GM19025 (cell line): ENCODE data around the gene TTYH1.
A peak's percentile ranks its signal among the peaks of the same experiment; 100 is the strongest.
"Not testable (repeated sequence)": the region's sequence is repeated elsewhere in the genome, so short reads cannot be mapped to it uniquely, and the experiment has no call there.

Source experiments
- ATAC-seq: cut with Tn5 transposase; IDR thresholded peaks from one replicate; pipeline ENCODE4 v1.9.1; 2021; ENCODE audit warnings: mild to moderate bottlenecking, low read depth, moderate library complexity; ENCODE audit not compliant: unreplicated experiment

Gene TTYH1

DNA sequence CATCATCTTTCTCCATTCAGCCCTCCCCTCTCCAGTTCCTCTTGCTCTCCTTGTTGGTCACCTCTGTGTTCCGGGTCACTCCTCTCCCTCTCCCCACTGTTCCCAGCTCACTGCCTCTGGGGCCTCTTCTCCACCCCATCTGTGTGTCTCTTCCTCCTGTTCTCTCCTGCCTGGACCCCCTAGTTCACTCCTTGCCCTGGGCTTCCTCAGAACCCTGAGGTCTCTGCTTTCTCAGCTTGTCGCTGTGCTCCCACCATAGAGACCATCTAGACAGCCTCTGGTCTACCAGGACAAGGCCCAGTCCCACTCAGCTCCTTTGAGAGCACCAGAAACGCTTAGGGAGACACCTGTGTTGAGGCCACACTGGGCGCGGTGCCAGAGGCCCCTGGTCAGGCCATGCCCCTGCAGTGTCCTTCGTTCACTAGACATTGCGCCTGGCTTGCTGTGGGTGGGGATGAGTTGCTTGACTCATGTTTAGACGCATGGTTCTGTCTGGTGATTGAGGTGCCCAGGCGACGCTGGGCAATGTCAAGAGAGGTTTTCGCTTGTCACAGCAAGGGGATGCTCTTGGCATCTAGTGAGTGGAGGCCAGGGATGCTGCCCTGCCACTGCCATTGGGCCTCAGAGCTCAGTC is 43.5 kb downstream of the TTYH1 start:
- no peak for ATAC-seq

DNA sequence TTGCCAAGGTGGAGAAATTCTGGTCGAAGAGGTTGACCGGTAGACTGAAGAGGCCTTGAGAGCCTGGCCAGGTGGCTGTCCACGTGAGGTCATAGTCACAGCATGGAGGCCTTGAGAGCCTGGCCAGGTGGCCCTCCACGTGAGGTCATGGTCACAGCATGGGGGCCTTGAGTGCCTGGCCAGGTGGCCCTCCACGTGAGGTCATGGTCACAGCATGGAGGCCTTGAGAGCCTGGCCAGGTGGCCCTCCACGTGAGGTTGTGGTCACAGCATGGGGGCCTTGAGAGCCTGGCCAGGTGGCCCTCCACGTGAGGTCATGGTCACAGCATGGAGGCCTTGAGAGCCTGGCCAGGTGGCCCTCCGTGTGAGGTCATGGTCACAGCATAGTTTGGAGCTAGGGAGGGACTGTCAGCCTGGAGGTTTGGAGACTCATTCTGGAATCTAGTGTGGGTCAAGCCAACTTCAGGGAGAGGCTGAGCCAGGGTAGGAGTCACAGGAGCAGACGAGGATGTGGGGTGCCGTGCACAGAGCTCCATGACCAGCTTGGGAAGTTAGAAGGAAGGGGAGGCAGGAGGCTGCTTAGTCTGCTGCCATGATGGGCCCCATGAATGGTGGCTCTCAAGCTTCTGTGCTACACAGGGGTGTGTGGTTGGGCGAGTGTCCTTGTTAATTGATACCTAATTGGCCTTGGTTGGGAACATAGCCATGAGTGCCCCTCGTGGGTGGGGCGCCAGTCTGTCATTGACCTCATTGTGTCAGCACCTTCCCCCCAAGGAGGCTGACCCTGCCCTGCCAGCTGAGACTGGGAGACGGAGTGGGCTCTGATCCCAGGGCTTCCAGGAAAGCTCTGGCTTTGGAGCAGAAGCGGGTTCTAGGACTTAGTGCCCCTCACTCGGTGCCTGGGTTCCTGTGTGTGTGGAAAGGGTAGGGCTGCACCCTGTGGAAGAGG is 44.3 kb downstream of the TTYH1 start:
- ATAC-seq, result no peak

DNA sequence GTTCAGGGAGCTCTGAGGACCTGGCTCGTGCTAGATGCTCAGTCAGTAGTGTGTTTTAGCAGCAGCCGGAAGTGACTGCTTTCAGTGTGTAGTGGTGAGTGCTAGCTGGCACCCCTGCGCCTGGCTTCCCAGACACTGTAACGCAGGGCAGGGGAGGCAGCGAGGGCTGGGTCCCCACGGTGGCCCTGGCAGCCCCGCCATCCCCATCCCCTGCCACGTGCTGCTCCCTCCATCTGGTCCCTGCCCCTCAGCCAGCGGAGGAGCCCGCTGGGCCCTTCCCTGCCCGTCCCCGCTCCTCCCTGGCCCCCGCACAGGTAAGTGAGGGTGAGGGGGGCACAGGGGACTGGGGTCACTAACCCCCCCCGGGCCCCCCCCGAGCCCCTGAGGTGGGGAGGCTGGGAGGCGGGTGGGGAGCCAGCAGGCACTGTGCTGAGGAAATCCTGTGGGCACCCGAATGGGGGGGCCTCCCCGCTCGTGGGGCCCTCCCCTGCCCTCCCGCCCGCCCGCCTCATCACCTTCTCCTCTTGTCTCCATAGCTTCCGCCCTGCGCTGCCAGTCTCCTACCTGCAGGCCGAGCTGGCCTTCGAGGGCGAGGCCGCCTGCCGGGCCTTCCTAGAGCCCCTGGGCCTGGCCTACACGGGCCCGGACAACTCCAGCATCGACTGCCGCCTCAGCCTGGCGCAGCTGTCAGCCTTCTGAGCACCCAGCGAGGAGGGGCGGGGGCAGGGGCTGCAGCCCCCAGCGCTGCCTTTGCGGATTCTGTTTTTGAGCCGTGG is 45.2 kb downstream of the TTYH1 start:
- no peak for ATAC-seq

DNA sequence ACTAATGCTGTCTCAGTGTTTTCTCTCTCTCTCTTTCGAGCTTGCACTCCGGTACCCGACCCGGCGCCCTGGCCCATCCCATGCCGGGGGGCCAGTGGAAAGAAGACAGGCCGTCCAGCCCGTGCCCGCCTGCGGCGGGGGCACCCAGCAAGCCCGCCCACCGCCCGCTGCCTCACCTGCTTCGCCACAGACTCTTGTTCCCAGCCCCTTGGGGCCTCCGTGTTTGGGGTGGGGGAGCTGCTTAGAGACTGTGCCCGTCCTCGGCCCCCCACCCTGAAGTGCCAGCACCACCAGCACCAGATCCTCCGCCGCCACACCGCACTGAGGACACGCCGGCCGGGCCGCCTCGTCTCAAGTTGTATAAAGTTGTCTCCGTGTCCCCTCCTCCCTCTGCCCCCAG is 45.9 kb downstream of the TTYH1 start:
- no peak for ATAC-seq

DNA sequence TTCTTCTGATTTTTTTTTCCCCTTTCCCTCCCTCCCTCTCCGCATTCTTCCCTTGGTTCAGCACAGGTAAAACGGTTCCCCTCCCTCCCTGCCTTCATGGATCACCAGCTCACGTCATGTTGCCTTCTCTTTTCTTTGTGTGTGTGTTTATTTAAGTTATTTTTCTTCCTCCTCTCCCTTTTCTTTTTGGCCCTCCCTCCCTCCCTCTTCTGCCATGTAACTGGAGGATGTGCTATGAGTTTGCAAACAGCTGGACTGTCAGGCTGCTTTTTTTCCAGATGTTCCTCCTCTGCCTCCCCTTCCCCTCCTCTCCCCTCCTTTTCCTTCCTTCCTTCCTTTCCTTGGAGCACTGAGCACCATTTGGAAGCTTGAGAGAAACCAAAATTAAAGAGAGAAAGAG is 46.3 kb downstream of the TTYH1 start:
- ATAC-seq, result no peak

DNA sequence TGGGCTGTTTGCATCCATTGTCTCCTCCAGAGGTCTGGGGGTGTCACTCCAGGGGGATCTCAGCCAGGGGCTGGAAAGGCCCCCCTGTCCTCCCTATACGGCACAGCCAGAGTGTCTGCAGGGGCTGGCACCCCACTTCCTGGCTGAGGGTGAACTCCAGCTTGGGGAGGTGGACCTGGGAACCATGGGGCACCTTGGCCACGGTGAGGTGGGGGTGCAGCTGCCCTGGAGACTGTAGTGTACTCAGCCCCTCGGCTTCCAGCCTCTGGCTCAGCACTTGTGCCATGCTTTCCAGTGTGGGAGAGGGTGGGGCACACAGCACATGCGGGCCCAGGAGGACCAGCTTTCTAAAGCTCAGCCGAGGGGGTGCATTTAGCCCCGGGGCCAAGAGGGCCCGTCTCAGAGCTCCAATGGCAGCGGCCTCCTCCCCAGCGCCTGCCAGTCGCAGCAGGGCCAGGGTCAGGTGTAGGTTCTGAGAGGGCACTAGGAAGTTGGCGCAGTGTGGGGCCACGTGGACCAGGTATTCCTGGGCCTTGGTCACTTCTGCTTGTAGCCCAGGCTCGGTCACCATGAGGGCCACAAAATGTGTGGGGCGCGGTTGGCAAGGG is 46.9 kb downstream of the TTYH1 start:
- no peak for ATAC-seq

DNA sequence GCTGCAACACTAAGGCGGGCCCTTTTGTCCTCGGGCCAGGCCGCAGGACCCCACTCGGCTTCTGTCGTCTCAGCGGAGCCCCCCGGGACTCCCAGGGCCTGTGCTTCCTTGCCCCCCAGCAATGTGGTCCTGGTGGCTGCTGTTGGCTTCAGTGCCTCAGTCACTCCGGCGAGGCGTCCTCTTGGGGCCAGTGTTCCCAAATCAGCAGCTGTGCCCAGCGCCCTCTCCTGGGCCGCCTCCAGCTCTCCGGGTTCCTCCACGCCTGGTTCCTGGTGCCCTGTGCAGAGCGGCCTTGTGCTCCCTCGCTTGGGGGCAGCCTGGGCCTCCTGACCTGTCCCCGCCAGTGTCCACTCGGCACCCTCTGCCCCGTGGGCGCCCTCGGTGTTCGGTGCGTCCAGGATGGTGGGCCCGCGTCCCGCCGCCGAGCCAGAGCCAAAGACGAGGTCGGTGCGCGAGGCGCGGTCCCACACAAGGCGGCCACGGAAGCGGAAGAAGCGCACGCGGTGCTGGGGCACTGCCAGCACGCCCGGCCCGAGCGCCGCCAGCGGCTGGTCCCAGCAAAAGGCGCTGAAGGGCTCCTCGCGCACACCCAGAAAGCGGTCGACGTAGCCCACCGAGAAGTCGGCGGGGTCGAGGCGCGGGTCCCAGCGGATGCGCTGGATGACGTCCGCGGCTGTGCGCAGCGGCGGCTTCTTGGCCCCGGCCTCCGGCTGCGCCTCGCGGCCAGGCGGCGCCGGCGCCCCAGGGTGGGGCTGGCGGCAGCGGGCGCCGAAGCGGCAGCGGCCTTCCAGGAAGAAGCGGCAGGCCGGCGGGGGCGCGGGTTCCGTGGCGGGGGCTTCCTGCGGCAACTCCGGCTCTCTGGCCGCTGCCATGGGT is 47.6 kb downstream of the TTYH1 start:
- peak; percentile 11 for ATAC-seq

DNA sequence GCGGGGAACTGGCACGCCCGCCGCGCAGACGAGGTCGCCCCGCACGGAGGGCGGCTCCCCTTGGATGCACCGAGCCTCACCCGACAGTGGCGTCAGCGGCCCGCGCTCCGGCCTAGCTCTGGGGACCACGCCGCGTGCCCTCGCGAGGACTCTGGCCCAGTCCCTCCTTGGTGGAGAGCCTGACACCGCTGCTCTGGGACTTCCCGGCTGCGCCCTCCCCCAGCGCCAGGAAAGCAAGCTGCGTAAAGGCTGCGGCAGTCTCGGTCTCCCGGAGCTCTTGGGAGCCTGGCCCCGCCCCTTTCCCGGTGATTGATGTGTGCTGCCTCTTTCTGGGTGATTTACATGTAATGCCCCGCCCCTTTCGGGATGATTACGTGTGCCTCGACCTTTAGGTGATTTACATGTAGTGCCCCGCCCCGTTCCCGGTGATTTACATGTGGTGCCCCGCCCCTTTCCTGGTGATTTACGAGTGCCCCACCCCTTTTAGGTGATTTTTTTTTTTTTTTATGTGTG is 48.3 kb downstream of the TTYH1 start, which contains the start of gene LENG9:
LENG9 (minus strand) TSS at position 248 of the 513 bp plus-strand sequence. CDS start 252 bp downstream, outside the sequence.
- peak; percentile 47 for ATAC-seq

DNA sequence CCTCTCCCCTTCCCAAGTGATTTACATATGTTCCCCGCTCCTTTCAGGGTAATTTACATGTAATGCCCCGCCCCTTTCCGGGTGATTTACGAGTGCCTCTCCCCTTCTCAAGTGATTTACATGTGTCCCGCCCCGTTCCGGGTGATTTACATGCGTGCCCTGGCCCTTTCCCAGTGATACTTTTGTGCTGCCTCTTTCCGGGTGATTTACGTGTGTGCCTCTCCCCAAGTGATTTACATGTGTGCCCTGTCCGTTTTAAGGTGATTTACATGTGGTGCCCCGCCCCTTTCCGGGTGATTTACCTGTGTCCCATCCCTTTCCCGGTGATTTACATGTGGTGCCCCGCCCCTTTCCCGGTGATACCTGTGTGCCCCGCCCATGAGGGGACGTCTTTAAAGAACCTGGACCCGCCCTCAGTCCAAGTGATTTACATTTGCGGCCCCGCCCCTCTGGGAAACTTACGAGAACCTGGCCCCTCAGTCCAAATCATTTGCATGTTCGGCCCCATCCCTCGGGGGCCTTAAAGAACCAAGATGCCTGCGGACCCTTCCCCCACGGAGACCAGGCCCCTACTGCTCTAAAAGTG is 48.9 kb downstream of the TTYH1 start:
- peak; percentile 41 for ATAC-seq

DNA sequence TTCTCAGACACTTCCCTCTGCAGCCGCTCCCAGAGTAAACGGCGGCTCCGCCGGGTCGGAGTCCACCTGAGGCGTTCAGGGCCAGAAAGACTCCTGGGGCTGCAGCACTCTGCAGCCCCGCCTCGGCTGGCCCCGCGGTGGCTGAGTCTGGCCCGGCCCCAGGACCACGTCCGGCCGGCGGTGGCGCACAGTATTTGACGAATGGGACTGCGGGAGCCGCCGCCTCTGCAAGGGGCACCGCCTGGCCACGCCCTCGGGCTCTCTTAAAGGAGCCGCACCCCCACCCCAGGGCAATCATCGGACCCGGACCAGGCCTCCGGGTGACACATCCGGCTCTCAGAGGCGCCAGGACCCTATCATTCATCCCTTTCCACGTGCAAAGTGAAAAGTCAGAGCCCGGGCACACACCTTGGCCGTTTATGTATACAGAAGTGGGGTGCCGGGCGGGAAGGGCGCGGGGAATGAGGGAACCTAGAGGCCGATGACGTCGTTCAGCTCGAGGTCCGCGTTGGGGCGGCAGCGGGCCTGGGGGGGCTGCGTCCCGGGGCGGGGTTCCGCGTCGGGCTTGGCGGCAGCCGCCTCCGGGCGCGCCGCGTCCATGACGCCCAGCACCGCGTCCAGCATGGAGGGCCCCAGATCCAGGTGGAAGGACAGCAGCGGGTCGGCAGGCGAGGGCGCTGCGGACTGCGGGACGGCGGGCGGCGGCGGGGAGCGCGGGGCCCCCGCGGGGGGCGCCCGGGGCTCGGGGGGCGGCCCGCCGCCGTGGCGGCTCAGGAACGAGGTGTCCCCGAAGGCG is 49.6 kb downstream of the TTYH1 start:
- peak; percentile 38 for ATAC-seq

DNA sequence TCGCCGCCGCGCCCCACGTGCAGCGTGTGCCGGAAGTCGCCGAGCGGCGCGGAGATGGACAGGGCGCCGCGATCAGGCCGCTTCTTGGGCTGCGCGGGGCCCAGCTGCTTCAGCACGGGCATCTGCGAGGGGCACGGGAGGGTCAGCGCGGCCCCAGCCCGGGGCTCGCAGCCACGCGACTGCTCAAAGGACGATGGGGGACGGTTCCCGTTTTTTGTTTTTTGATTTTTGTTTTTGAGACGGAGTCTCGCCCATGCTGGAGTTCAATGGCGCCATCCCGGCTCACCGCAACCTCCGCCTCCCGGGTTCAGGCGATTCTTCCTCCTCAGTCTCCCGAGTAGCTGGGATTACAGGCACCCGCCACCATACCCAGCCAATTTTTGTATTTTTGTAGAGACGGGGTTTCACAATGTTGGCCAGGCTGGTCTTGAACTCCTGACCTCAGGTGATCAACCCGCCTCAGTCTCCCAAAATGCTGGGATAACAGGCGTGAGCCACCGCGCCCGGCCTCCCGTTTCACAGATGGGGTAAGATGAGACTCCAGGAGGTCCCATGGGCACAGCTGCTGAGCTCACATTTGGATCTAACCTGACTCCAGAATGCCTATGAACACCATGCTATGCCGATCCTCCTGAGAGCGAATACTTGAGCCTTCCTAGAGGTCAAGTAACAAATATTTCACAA is 50.3 kb downstream of the TTYH1 start:
- no peak for ATAC-seq

DNA sequence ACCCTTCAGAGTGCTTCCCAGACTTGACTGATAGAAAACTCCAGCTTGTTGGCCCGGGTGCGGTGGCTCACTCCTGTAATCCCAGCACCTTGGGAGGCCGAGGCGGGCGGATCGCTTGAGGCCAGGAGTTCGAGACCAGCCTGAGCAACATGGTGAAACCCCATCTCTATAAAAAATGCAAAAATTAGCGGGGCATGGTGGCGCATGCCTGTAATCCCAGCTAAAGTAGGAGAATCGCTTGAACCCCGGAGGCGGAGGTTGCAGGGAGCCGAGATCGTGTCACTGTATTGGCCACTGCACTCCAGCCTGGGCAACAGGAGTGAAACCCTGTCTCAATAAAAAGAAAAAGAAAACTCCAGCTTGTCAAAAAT is 50.8 kb downstream of the TTYH1 start:
- not testable (repeated sequence) for ATAC-seq

DNA sequence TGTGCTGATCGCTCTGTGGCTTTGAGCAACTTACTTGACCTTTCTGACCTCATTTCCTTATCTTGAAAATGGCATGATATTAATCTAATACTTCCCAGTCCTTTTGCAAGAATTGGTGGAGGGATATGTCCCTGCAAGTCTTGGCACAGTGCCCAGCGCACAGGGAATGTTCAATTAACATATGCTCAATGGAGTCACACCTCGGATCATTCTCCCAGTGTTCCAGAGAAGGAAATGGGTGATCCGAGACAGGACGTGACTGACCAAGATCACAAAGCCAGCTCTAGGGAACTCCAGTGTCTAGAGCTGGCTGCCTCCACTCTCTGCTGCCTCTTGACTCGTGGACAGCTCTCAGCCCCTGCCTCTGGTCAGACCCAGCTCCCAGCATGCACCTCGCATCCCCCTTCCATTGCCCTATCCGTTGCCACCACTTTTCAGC is 54.3 kb downstream of the TTYH1 start:
- ATAC-seq, result no peak

DNA sequence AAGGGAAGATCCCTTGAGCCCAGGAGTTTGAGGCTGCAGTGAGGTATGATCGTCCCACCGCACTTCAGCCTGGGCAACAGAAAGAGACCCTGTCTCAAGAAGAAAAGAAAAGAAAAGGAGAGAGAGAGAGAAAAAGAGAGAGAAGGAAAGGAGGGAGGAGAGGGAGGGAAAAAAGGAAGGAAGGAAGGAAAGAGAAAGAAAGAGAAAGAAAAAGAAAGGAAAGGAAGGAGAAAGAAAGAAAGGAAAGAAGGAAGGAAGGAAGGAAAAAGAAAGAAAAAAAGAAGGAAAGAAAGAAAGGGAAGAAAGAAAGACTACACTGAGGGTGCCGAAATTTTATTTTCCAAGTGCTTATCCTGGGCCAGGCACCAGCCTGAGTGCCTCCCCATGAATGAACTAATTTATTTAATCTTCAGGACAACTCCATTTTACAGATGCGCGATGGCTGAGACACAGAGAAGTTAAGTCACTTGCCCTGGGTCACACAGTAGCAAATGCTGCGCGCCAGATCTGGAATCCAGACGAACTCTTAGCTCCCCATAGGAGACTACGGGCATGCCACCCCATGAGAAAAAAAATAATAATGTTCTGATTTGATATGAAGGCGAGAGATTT is 55.1 kb downstream of the TTYH1 start:
- no peak for ATAC-seq

DNA sequence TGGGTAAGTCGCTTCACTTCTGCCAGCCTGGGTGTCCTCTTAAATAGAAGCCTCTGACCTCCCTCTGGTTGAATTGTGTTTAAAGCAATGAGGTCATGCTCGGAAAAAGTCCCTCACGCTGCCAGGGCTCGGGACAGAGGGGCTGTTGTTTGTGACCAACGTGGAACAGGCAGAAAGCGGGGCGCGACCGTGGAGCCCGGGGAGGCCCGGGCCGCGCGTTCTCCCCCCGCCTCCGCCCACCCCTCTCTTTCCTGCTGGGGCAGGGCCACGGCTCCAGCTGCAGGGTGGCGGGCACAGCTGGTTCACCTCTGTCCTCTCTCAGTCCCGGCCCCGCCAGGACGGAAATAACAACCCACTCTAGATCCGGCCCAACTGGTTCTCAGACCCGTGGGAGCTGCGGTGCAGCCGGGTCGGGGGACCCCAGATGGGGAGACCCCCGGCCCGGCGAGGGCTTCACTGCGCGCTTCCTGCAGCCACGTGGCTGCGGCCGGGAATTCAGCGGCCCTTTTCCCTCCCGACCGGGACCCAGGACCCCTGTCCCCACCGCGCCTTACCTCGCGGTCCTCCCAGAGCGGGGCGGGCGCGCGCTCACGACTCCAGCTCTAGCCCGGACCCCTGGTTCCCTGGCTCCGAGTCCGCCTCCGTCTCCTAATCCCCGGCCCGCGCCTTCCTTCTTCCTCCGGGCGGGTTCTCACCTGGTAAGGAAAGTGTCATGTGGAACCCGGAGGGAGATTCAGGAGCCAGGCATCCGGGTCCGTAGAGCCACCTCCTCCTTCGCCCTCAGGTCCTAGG is 55.9 kb downstream of the TTYH1 start:
- ATAC-seq, result no peak

DNA sequence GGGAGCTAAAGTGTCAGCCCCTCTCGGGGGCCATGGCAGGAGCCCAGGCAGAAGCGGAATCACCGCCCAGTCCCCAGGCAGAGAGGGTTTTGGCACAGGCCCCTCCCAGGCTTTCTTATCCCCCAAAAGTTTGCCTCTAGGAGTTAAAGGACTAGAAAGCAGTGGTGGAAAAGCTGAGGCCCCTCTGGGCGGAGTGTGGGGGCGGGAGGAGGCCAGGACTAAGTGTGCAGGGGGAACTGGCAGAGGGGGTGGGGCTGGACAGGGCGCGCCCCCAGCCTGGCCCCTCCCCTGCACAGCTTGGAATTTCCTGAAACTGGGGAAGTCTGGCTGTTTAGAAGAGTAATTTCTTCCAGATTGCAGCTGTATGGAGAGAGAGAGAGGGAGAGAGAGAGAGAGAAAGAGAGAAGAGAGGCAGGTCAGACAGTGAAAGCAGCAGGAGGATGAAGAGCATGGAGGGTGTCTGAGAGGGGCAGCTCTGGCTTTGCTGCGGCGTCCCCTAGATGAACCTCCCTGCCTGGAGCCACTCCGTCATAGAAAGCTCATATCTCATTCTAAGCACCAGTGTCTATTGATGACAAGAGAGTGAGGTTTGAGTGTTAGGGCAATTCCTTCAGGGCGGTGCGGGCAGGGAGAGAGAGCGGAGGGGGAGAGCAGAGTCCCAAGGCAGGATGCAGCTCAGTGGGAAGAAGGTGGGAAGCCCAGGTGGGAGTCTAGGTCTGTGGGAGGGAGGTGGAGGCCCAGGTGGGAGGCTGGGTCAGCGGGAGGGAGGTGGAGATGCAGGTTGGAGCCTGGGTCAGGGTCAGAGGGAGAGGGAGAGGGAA is 58.0 kb downstream of the TTYH1 start, which contains the start of gene CDC42EP5:
CDC42EP5 (minus strand) TSS at position 226 of the 821 bp plus-strand sequence. CDS start 7,749 bp downstream, outside the sequence.
- no peak for ATAC-seq
